Activated naive CD4-positive, alpha-beta T cell treated with anti-CD3 and anti-CD28 coated beads, Interleukin-2, amount 50 U/mL, for 72 hours (primary cell): ENCODE results near the gene G6PC3. TPM values are rescaled to one million over a fixed set of nuclear protein-coding genes. Genes with fewer than 3 reads are reported as not detected.
A peak's percentile ranks its signal among the peaks of the same experiment; 100 is the strongest.

ENCODE experiments used
- ATAC-seq, 2 donors: fragments of 150-1000 bp; cut with Tn5 transposase; 2 replicates each; pipeline ENCODE4 v1.10.0; 2021; ENCODE audit warnings: mild to moderate bottlenecking in 2 of 2, moderate library complexity in 2 of 2
- DNase-seq, 2 donors: peaks; one replicate each; pipeline ENCODE4 v3.0.0; 2021 to 2022; ENCODE audit warnings: low spot score in 2 of 2
- H3K27ac Mint-ChIP-seq, 2 donors: one replicate each; pipeline ENCODE4 v1.8.0; 2022; ENCODE audit warnings: mild to moderate bottlenecking in 2 of 2, mixed read lengths in 2 of 2
- H3K36me3 Mint-ChIP-seq, 2 donors: one replicate each; pipeline ENCODE4 v1.8.0; 2022; ENCODE audit warnings: mixed read lengths in 2 of 2
- H3K9me3 Mint-ChIP-seq, 2 donors: one replicate each; pipeline ENCODE4 v1.8.0; 2022; ENCODE audit warnings: mixed read lengths in 2 of 2
- total RNA-seq, 2 donors: library from RNA; stranded (reverse); gene quantifications; one replicate each; pipeline ENCODE4 v1.2.3, GENCODE V29; 2022

G6PC3 gene
- total RNA-seq, 2 donors from 2014 or later = 17.7 to 20.3 TPM

DNA sequence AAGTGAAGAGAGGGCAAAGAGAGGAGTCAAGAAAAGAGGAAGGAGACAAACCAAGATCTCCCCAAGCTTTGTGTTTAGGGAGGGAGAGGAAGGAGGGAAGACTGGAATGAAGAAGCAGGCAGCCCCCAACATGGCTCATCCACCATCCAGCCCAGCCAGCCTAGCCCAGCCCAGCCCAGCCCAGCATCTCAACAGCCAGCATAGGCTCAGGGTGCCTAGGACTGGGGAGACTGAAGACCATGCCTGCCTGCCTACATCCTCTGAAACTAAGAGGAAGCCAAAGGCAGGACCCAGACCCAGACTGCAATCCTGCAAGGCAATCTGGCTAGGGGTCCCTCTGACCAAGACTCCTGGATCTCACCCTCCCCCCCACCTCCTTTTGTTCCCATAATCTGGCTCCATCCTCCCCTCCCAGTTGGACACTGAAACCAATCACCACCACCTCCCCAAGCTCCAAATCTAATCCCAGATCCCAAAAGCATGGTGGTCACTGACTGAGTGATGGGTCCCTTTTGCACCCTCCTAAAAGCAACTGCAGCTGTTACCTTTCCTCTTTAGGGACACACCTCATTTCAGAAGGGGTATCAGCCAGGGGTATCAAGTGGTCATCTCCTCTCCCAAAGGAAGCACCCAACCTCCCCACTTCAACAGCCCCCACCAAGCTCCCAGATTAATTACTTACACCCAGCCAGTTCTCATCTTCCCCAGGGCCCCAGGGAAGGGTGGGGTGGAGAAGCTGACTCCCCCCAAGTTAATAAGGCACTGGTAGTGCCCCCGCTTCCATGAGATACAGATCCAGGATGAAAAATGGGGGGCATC, 51.7 kb downstream of the G6PC3 start:
- Mint-ChIP-seq H3K36me3 (no peaks in the 10 kb centered on the region), H3K9me3 (no peaks in the 10 kb centered on the region), H3K27ac (peak overlapping the region; percentile 81 to 95)
- DNase-seq (no peak), ATAC-seq (no peak)

GRCh38 chr17:44122816-44123355, 52.4 kb downstream of the G6PC3 start:
- ATAC-seq (peak; percentile 7 to 11), DNase-seq (peak in 1 of 2 donors; percentile 58)
- H3K9me3 Mint-ChIP-seq = no peaks in the 10 kb centered on the region
- H3K36me3 Mint-ChIP-seq = no peaks in the 10 kb centered on the region
- H3K27ac Mint-ChIP-seq = peak overlapping the region; percentile 81 to 95

DNA sequence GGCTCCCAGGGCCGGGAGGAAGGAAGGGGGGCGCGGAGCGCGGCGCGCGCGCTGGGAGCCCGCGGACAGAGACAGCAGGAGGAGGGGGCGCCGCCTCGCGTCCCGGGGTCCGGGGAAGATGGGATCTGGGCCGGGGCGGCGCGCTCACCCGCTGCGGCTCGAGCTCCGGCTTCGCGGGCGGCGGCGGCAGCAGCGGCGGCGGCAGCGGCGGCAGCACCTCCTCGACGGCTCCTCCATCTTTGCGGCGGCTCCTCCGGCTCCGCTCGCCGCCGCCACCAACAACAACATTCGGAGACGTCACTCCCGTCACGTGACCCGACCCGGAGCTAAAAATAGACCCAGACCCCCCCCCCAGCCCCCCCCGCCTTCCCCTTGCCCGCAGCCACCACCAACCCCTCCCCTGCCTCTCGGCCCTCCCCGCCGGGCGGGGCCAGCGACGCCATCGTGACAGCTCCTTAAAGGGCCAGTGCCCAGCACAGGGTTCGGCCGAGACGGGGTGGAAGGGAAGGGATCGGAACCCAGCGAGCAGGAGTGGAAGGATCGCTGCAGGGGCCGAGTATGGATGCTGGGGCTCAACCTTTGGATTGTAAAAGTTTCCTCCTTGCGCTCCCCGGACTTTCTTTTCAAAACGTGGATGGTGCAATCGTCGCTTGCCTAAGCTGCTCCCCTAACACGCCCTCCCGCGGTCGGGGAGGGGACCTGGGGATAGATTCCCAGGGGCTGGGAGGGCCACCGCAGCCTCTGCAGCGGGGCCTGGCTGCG, 53.0 kb downstream of the G6PC3 start, which contains the start of gene HDAC5:
TSS of gene HDAC5 (minus strand) at position 286 of the 762 bp plus-strand sequence. CDS start 6,126 bp downstream, outside the sequence.
- Mint-ChIP-seq H3K27ac (peak within 1 kb of the TSS; percentile 95), H3K36me3 (no peaks in the 10 kb centered on the region), H3K9me3 (no peaks in the 10 kb centered on the region)
- peak; percentile 95 to 98 for ATAC-seq
- peak; percentile 96 for DNase-seq

- ATAC-seq = no peak
These were observed 53.5 kb downstream of the G6PC3 start for GRCh38 chr17:44124118-44124438.

More at GRCh38 chr17:44124118-44124438, 53.5 kb downstream of the G6PC3 start:
- no peak for DNase-seq
- no peaks in the 10 kb centered on the region for H3K9me3 Mint-ChIP-seq
- H3K27ac Mint-ChIP-seq = peak overlapping the region; percentile 95
- no peaks in the 10 kb centered on the region for H3K36me3 Mint-ChIP-seq

Other genes starting within 250 kb of the G6PC3 start
- under 1 TPM in 1 of 2 donors, not detected in 1; 0.99 TPM for gene MPP3, start 237.6 kb upstream of the G6PC3 start, total RNA-seq
- not detected for gene CD300LG, start 223.6 kb upstream of the G6PC3 start, total RNA-seq
- 1 to 10 TPM; 4.6 to 6.0 TPM for gene MPP2, start 163.2 kb upstream of the G6PC3 start, total RNA-seq
- gene PPY, start 128.3 kb upstream of the G6PC3 start, total RNA-seq = not detected
- not detected for gene PYY, start 116.8 kb upstream of the G6PC3 start, total RNA-seq
- 1 to 10 TPM in 1 of 2 donors, under 1 TPM in 1; 0.18 to 3.0 TPM for gene NAGS, start 66.1 kb upstream of the G6PC3 start, total RNA-seq
- 10 to 100 TPM; 32.8 to 43.6 TPM for gene TMEM101, start 55.8 kb upstream of the G6PC3 start, total RNA-seq
- 10 to 100 TPM; 71.4 to 73.5 TPM for gene LSM12, start 4.1 kb upstream of the G6PC3 start, total RNA-seq
- 10 to 100 TPM; 17.3 to 27.8 TPM for gene HDAC5, start 52.9 kb downstream of the G6PC3 start, total RNA-seq
- gene HROB, start 71.2 kb downstream of the G6PC3 start, total RNA-seq = 10 to 100 TPM; 23.7 to 25.0 TPM
- gene ASB16, start 100.0 kb downstream of the G6PC3 start, total RNA-seq = under 1 TPM; 0.39 to 0.52 TPM
- gene TMUB2, start 116.2 kb downstream of the G6PC3 start, total RNA-seq = 10 to 100 TPM; 27.4 to 50.4 TPM
- 10 to 100 TPM; 81.1 to 94.4 TPM for gene ATXN7L3, start 129.1 kb downstream of the G6PC3 start, total RNA-seq
- gene UBTF, start 148.9 kb downstream of the G6PC3 start, total RNA-seq = 100 to 1,000 TPM; 112 to 134 TPM
- gene SLC4A1, start 197.4 kb downstream of the G6PC3 start, total RNA-seq = not detected
- 1 to 10 TPM; 1.0 to 1.9 TPM for gene RUNDC3A, start 237.9 kb downstream of the G6PC3 start, total RNA-seq